ENCODE measurements around the gene ERC2. TPM values are rescaled to one million over a fixed set of nuclear protein-coding genes. Genes with fewer than 3 reads are reported as not detected.

ERC2 gene
- total and polyA plus RNA-seq, 12 donors, result 0.22 to 4.2 (median 1.7) TPM

GRCh38 chr3:56248021-56248420, 220.2 kb downstream of the ERC2 start:
- Histone ChIP-seq H3K27me3 (peaks cover 0 to 3% (median 0%) of the 10 kb centered on the region in 7 donors), H3K4me3 (no peak overlapping the region), H3K4me1 (no peaks in the 10 kb centered on the region), H3K9me3 (no peaks in the 10 kb centered on the region), H3K36me3 (no peaks in the 10 kb centered on the region), H3K27ac (no peak overlapping the region)
- TF ChIP-seq CTCF (IDR thresholded peaks at IDR 0.05), result no peak
- WGBS, 2 donors, result 81 to 93% methylated on average over 4 of the region's 4 CpGs
- intact Hi-C loops (cut with DNase I), result no loop called here
- DNase-seq (no peak), ATAC-seq (no peak)

DNA sequence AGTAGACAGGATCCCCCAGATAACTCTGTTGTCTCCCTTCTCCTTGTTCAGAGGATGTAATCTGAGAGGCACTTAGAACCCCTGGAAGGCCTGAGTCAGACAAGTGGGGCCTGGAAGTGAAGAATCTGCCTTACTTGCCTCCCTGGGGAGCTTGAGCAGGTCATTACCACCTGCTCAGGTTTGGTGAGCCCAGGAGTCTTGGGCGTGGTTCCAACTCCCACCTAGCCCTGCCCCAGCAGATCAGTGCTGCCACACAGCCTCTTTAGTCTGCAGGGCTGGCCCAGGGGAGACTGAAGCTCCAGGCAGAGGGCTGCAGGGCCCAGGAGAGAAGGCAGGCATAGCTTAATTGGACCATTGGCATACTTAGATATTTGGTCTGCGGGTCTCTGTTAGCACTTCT, 230.0 kb downstream of the ERC2 start:
- ATAC-seq (no peak), DNase-seq (no peak)
- no peaks in the 10 kb centered on the region for H3K36me3 ChIP-seq
- no peaks in the 10 kb centered on the region for H3K4me1 ChIP-seq
- no peaks in the 10 kb centered on the region for H3K27me3 ChIP-seq
- TF ChIP-seq CTCF (IDR thresholded peaks at IDR 0.05), result no peak
- no peaks in the 10 kb centered on the region for H3K9me3 ChIP-seq
- no peak overlapping the region for H3K27ac ChIP-seq
- intact Hi-C loops (cut with DNase I), result loop anchor here in 1 of 10 donors (10.0 kb wide), 1 partner anchor 1383 kb away; no protein-coding TSS in a partner anchor
- H3K4me3 ChIP-seq, result no peak overlapping the region
- WGBS, 2 donors, result 78% methylated on average over 2 of the region's 2 CpGs

- Histone ChIP-seq H3K9me3 (no peaks in the 10 kb centered on the region), H3K27me3 (no peaks in the 10 kb centered on the region), H3K36me3 (no peaks in the 10 kb centered on the region), H3K4me1 (no peaks in the 10 kb centered on the region), H3K4me3 (no peak overlapping the region), H3K27ac (no peak overlapping the region)
- no peak for ATAC-seq
- intact Hi-C loops (cut with DNase I), result loop anchor here in 1 of 10 donors (10.0 kb wide), 1 partner anchor 1379 kb away; no protein-coding TSS in a partner anchor
- WGBS, 2 donors, result 84 to 89% methylated on average over 3 of the region's 3 CpGs
- no peak for TF ChIP-seq CTCF (IDR thresholded peaks at IDR 0.05)
- no peak for DNase-seq
Measured at GRCh38 chr3:56233742-56234141, 234.5 kb downstream of the ERC2 start.

DNA sequence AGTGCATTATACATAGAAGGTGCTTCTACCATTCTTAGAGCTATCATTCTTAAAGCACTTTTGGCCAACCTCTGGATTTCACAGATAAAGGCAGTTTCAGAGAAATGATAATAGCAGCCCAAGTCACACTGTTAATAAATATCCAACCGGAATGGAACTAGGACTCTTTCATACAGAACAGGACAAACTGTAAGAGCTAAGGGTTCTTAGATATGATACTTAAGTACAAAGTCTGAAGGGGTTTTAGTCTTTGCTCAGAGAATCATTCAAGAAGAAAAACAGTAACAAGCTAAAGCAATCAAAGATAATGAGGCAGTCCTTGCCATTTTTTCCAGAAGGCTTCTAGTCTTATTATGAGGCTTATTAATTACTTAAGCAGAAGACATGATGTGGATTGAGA, 239.0 kb downstream of the ERC2 start:
- ATAC-seq (no peak), DNase-seq (no peak)
- H3K27me3 ChIP-seq, result peaks cover 0 to 6% (median 0%) of the 10 kb centered on the region in 7 donors
- H3K27ac ChIP-seq, result no peak overlapping the region
- H3K9me3 ChIP-seq, result no peaks in the 10 kb centered on the region
- H3K36me3 ChIP-seq, result no peaks in the 10 kb centered on the region
- H3K4me3 ChIP-seq, result no peak overlapping the region
- TF ChIP-seq CTCF (IDR thresholded peaks at IDR 0.05), result no peak
- WGBS, 2 donors, result 81 to 83% methylated on average over 1 of the region's 1 CpG
- H3K4me1 ChIP-seq, result no peaks in the 10 kb centered on the region
- intact Hi-C loops (cut with DNase I), result no loop called here

All from heart right ventricle (tissue), 16 donors.